Uterus (tissue), 2 donors: ENCODE results near the gene TP53I13.

Experiments used
- POLR2A ChIP-seq, 2 donors: fragments of 450-650 bp; IDR thresholded peaks; one replicate each; pipeline ENCODE4 v1.6.1; 2016; ENCODE audit warnings: antibody characterized with exemption in 2 of 2, mild to moderate bottlenecking in 1 of 2, moderate library complexity in 1 of 2
- TF ChIP-seq, protein P1 (sequence below), 4 experiments: fragments of 200-600 bp in 2 of 4; fragments of 450-650 bp in 2 of 4; sonication (generic) in 2 of 4; IDR thresholded peaks; one replicate each; pipeline ENCODE4 v1.5.1; 2016 to 2019; ENCODE audit warnings: antibody characterized with exemption in 4 of 4, mild to moderate bottlenecking in 2 of 4, moderate library complexity in 1 of 4

DNA sequence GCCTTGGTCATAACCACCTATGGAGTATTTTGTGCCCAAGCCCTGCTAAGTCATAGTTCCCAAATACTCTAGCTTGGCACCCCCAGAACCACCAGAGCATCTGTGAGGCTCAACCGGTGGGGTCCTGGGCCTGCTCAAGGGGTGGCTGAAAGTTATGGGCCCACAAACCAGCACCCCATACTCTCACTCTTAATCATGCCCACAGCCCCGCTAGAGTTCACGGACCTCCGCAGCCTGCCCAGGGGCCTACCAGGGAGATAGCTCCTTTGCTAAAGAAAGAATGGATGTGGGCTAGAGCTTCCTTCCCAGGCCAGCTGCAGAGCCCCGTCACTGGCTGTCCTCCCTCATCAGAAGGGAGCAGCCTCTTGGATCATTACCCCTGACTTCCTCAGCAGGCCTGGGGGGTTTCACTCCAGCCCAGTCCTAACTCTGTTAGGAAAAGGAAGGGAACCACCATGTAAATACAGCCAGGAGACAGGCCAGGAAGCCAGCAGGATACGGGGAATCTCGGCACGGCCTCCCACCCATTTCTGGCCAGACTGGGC, 19.6 kb downstream of the TP53I13 start:
- TF ChIP-seq, protein P1, sequence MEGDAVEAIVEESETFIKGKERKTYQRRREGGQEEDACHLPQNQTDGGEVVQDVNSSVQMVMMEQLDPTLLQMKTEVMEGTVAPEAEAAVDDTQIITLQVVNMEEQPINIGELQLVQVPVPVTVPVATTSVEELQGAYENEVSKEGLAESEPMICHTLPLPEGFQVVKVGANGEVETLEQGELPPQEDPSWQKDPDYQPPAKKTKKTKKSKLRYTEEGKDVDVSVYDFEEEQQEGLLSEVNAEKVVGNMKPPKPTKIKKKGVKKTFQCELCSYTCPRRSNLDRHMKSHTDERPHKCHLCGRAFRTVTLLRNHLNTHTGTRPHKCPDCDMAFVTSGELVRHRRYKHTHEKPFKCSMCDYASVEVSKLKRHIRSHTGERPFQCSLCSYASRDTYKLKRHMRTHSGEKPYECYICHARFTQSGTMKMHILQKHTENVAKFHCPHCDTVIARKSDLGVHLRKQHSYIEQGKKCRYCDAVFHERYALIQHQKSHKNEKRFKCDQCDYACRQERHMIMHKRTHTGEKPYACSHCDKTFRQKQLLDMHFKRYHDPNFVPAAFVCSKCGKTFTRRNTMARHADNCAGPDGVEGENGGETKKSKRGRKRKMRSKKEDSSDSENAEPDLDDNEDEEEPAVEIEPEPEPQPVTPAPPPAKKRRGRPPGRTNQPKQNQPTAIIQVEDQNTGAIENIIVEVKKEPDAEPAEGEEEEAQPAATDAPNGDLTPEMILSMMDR (IDR thresholded peaks at IDR 0.05), result no peak
- no peak for TF ChIP-seq POLR2A (IDR thresholded peaks at IDR 0.05)
